Common myeloid progenitor, CD34-positive (primary cell): ENCODE data around the gene TWF2.

ENCODE experiments used
- CTCF ChIA-PET: fragments of 350-600 bp; sonication (Branson Sonifier 250); formaldehyde crosslinking; loops from one replicate; lab custom pipeline; 2021; ENCODE audit warnings: antibody characterized with exemption; lab: Charles Lee
- POLR2A ChIA-PET: fragments of 350-600 bp; sonication (Branson Sonifier 250); formaldehyde crosslinking; loops from one replicate; lab custom pipeline; 2021; ENCODE audit warnings: antibody characterized with exemption; lab: Charles Lee
- DNase-seq, 3 donors: peaks; one replicate each; pipeline versions ENCODE4 v3.0.0 to v3.0.0-alpha.2; 2013
- H3K27ac ChIP-seq, 2 experiments: 1 replicate in 1 of 2; 2 replicates in 1 of 2; pipeline ENCODE4 v1.7.0; 2013; ENCODE audit warnings: inconsistent platforms in 2 of 2, low read length in 2 of 2, mild to moderate bottlenecking in 2 of 2, low read depth in 1 of 2, moderate library complexity in 1 of 2; ENCODE audit not compliant: severe bottlenecking in 2 of 2, insufficient read depth in 1 of 2, poor library complexity in 1 of 2
- H3K27me3 ChIP-seq, 5 experiments: replicated peaks in 2 of 5; 1 replicate in 3 of 5; 2 replicates in 2 of 5; pipeline versions ENCODE4 v1.6.1 to v1.7.0; 2013; ENCODE audit warnings: low read length in 4 of 5, mild to moderate bottlenecking in 2 of 5, moderate library complexity in 2 of 5, inconsistent platforms in 1 of 5; ENCODE audit not compliant: insufficient read depth in 5 of 5, control insufficient read depth in 4 of 5
- H3K36me3 ChIP-seq, 4 experiments: 1 replicate in 2 of 4; 2 replicates in 2 of 4; pipeline versions ENCODE4 v1.6.1 to v1.7.0; 2013; ENCODE audit warnings: low read length in 3 of 4, control low read depth in 1 of 4, mild to moderate bottlenecking in 1 of 4; ENCODE audit not compliant: control insufficient read depth in 4 of 4, insufficient read depth in 4 of 4
- H3K4me1 ChIP-seq, 4 experiments: 1 replicate in 3 of 4; 2 replicates in 1 of 4; pipeline versions ENCODE4 v1.6.1 to v1.7.1; 2013; ENCODE audit warnings: low read length in 3 of 4, mild to moderate bottlenecking in 3 of 4, control low read depth in 1 of 4, inconsistent platforms in 1 of 4, moderate library complexity in 1 of 4; ENCODE audit not compliant: control insufficient read depth in 4 of 4, insufficient read depth in 4 of 4; ENCODE audit errors: control extremely low read depth in 1 of 4
- H3K4me3 ChIP-seq, 7 experiments: 1 replicate in 4 of 7; 2 replicates in 3 of 7; pipeline versions ENCODE4 v1.5.1 to v1.7.0; 2013; ENCODE audit warnings: mild to moderate bottlenecking in 7 of 7, low read length in 6 of 7, moderate library complexity in 6 of 7, inconsistent platforms in 2 of 7, low read depth in 2 of 7, control low read depth in 1 of 7; ENCODE audit not compliant: insufficient read depth in 4 of 7, control insufficient read depth in 1 of 7; ENCODE audit errors: extremely low read depth in 1 of 7
- H3K9me3 ChIP-seq, 5 experiments: 1 replicate in 4 of 5; 2 replicates in 1 of 5; pipeline versions ENCODE4 v1.6.1 to v1.7.1; 2013; ENCODE audit warnings: low read length in 4 of 5, mild to moderate bottlenecking in 2 of 5, inconsistent platforms in 1 of 5, low read depth in 1 of 5, moderate library complexity in 1 of 5; ENCODE audit not compliant: control insufficient read depth in 4 of 5, insufficient read depth in 2 of 5; ENCODE audit errors: control extremely low read depth in 1 of 5
- WGBS: methylation state at CpG from one replicate; pipeline ENCODE4 v1.1.5; 2013; ENCODE audit not compliant: insufficient coverage; 5-methylcytosine and 5-hydroxymethylcytosine counted together

The TWF2 gene

GRCh38 chr3:52230889-52231499 lies 8.0 kb downstream of the TWF2 start:
- 92% methylated on average over 15 of the region's 16 CpGs for WGBS
- Histone ChIP-seq H3K9me3 (no peaks in the 10 kb centered on the region), H3K4me1 (peaks cover 0 to 24% (median 16%) of the 10 kb centered on the region in 4 experiments), H3K4me3 (no peak overlapping the region), H3K27ac (no peak overlapping the region), H3K36me3 (peaks cover 4 to 79% (median 41%) of the 10 kb centered on the region in 4 experiments), H3K27me3 (no peaks in the 10 kb centered on the region)
- POLR2A ChIA-PET, result interaction anchor here (1.0 kb wide), 1 partner anchor 108 kb away, joined by 3 read pairs; no protein-coding TSS in a partner anchor
- CTCF ChIA-PET, result interaction anchor here (1.0 to 15.4 kb wide), 23 partner anchors 10 to 159 kb away, joined by 3 to 161 read pairs (median 7); partner anchors contain the start of genes PPM1M and WDR82
- no peak for DNase-seq

- Histone ChIP-seq H3K9me3 (no peaks in the 10 kb centered on the region), H3K4me3 (no peak overlapping the region), H3K27me3 (no peaks in the 10 kb centered on the region), H3K27ac (no peak overlapping the region), H3K36me3 (peaks cover 4 to 77% (median 41%) of the 10 kb centered on the region in 4 experiments), H3K4me1 (peaks cover 0 to 29% (median 22%) of the 10 kb centered on the region in 4 experiments)
- 99% methylated on average over 6 of the region's 6 CpGs for WGBS
- ChIA-PET POLR2A (interaction anchor here (1.0 kb wide), 1 partner anchor 109 kb away, joined by 3 read pairs; no protein-coding TSS in a partner anchor), CTCF (interaction anchor here (0.5 to 15.4 kb wide), 14 partner anchors 10 to 257 kb away, joined by 3 to 161 read pairs (median 14); partner anchors contain the start of genes ABHD14B, PPM1M and WDR82)
- no peak for DNase-seq
Observed at GRCh38 chr3:52230461-52230860, 8.5 kb downstream of the TWF2 start.

- H3K9me3 ChIP-seq, result no peaks in the 10 kb centered on the region
- H3K4me1 ChIP-seq, result peaks cover 0 to 35% (median 29%) of the 10 kb centered on the region in 4 experiments
- CTCF ChIA-PET, result interaction anchor here (0.9 to 15.4 kb wide), 7 partner anchors 9 to 122 kb away, joined by 3 to 161 read pairs (median 37); partner anchors contain the start of genes TWF2 and WDR82
- POLR2A ChIA-PET, result interaction anchor here (0.6 kb wide), 1 partner anchor 10 kb away, joined by 4 read pairs; no protein-coding TSS in a partner anchor
- no peak overlapping the region for H3K27ac ChIP-seq
- peaks cover 4 to 68% (median 37%) of the 10 kb centered on the region in 4 experiments for H3K36me3 ChIP-seq
- WGBS, result 98% methylated on average over 7 of the region's 13 CpGs
- H3K4me3 ChIP-seq, result no peak overlapping the region
- DNase-seq, result no peak
- no peaks in the 10 kb centered on the region for H3K27me3 ChIP-seq
Observed at GRCh38 chr3:52229656-52230055, 9.3 kb downstream of the TWF2 start.

- H3K36me3 ChIP-seq, result peaks cover 4 to 60% (median 33%) of the 10 kb centered on the region in 4 experiments
- POLR2A ChIA-PET, result no interaction called here
Observed at GRCh38 chr3:52228751-52229291, 10.1 kb downstream of the TWF2 start.

DNA sequence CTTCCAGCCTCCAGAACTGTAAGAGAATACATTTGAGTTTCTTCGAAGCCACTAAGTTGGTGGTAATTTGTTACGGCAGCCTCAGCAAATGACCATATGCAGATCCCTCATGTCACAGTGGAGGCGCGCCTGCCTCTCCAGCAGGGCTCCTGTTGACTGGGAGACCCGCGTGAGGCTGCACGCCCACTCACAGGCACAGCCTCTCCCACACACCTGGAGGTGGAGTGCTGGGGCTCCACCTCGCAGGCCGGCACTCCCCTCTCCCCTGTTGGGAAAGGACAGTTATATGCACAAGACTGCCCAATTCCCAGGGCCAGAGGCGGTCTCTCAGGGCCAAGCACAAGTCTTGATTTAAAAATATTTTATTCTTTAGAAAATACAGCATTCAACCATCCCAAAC lies 10.7 kb downstream of the TWF2 start:
- POLR2A ChIA-PET, result no interaction called here
- WGBS, result 94% methylated on average over 7 of the region's 10 CpGs
- no peak overlapping the region for H3K4me3 ChIP-seq
- no peaks in the 10 kb centered on the region for H3K27me3 ChIP-seq
- peaks cover 0 to 44% (median 38%) of the 10 kb centered on the region in 4 experiments for H3K4me1 ChIP-seq
- no peak overlapping the region for H3K27ac ChIP-seq
- DNase-seq, result no peak
- CTCF ChIA-PET, result interaction anchor here (5.0 to 14.2 kb wide), 3 partner anchors 8 to 112 kb away, joined by 37 to 122 read pairs (median 85); no protein-coding TSS in a partner anchor
- no peaks in the 10 kb centered on the region for H3K9me3 ChIP-seq
- peaks cover 4 to 58% (median 32%) of the 10 kb centered on the region in 4 experiments for H3K36me3 ChIP-seq

More at GRCh38 chr3:52228751-52229291, 10.1 kb downstream of the TWF2 start:
- DNase-seq, result no peak
- H3K4me1 ChIP-seq, result peaks cover 0 to 42% (median 36%) of the 10 kb centered on the region in 4 experiments
- no peak overlapping the region for H3K27ac ChIP-seq
- WGBS, result 95% methylated on average over 19 of the region's 21 CpGs
- H3K27me3 ChIP-seq, result no peaks in the 10 kb centered on the region
- CTCF ChIA-PET, result interaction anchor here (1.2 to 15.4 kb wide), 6 partner anchors 8 to 110 kb away, joined by 3 to 161 read pairs (median 38); partner anchors contain the start of genes TWF2 and WDR82
- H3K9me3 ChIP-seq, result no peaks in the 10 kb centered on the region
- no peak overlapping the region for H3K4me3 ChIP-seq

- H3K4me1 ChIP-seq, result peaks cover 0 to 46% (median 38%) of the 10 kb centered on the region in 4 experiments
- H3K4me3 ChIP-seq, result no peak overlapping the region
- H3K27me3 ChIP-seq, result no peaks in the 10 kb centered on the region
- H3K27ac ChIP-seq, result no peak overlapping the region
- H3K9me3 ChIP-seq, result no peaks in the 10 kb centered on the region
- 89% methylated on average over 3 of the region's 7 CpGs for WGBS
- ChIA-PET POLR2A (no interaction called here), CTCF (interaction anchor here (1.1 to 14.2 kb wide), 6 partner anchors 7 to 113 kb away, joined by 3 to 122 read pairs (median 35); partner anchors contain the start of genes GLYCTK and WDR82)
- no peak for DNase-seq
- peaks cover 4 to 53% (median 31%) of the 10 kb centered on the region in 4 experiments for H3K36me3 ChIP-seq
Observed at GRCh38 chr3:52227766-52228165, 11.2 kb downstream of the TWF2 start.
